Astrocyte (in vitro differentiated cells and primary cell): ENCODE results near the gene C9orf85. TPM values are rescaled to one million over a fixed set of nuclear protein-coding genes. Genes with fewer than 3 reads are reported as not detected.

ENCODE experiments used
- DNase-seq: peaks from one replicate; pipeline ENCODE4 v3.0.0-alpha.2; 2010; ENCODE audit warnings: low read depth
- FAIRE-seq: peaks from 2 replicates; lab custom pipeline; 2011; peaks lifted over from hg19 to GRCh38; lab: Jason Lieb, UNC
- H2AFZ ChIP-seq: 2 replicates; pipeline ENCODE4 v1.6.0; 2012; ENCODE audit warnings: low read depth, low read length, inconsistent platforms
- H3K27ac ChIP-seq: 2 replicates; pipeline ENCODE4 v1.5.1; 2011; ENCODE audit warnings: low read depth, low read length, inconsistent platforms
- H3K27me3 ChIP-seq: 2 replicates; pipeline ENCODE4 v1.6.0; 2011; ENCODE audit warnings: low read length, inconsistent platforms; ENCODE audit not compliant: insufficient read depth
- H3K36me3 ChIP-seq: 2 replicates; pipeline ENCODE4 v1.5.1; 2011; ENCODE audit warnings: low read length, inconsistent platforms; ENCODE audit not compliant: insufficient read depth
- H3K4me1 ChIP-seq: 2 replicates; pipeline ENCODE4 v1.5.1; 2011; ENCODE audit warnings: low read length, inconsistent platforms; ENCODE audit not compliant: insufficient read depth
- H3K4me2 ChIP-seq: 2 replicates; pipeline ENCODE4 v1.6.0; 2012; ENCODE audit warnings: low read length, inconsistent platforms
- H3K4me3 ChIP-seq: 2 replicates; pipeline ENCODE4 v1.5.1; 2011; ENCODE audit warnings: low read depth, mild to moderate bottlenecking, low read length, inconsistent platforms; ENCODE audit not compliant: insufficient read depth
- H3K79me2 ChIP-seq: 2 replicates; pipeline ENCODE4 v1.6.0; 2012; ENCODE audit warnings: mild to moderate bottlenecking, low read length, inconsistent platforms; ENCODE audit not compliant: insufficient read depth
- H3K9ac ChIP-seq: 2 replicates; pipeline ENCODE4 v1.6.0; 2012; ENCODE audit warnings: mild to moderate bottlenecking, low read length, inconsistent platforms
- H3K9me3 ChIP-seq: 2 replicates; pipeline ENCODE4 v1.5.1; 2012; ENCODE audit warnings: low read depth, mild to moderate bottlenecking, low read length, inconsistent platforms; ENCODE audit not compliant: insufficient read depth
- H4K20me1 ChIP-seq: 2 replicates; pipeline ENCODE4 v1.6.0; 2012; ENCODE audit warnings: low read length, inconsistent platforms; ENCODE audit not compliant: insufficient read depth
- H3K27ac Mint-ChIP-seq: one replicate; pipeline ENCODE4 v1.8.0; 2021; ENCODE audit warnings: mild to moderate bottlenecking, mixed read lengths; ENCODE audit not compliant: unreplicated experiment
- H3K27me3 Mint-ChIP-seq: one replicate; pipeline ENCODE4 v1.8.0; 2021; ENCODE audit warnings: low read depth, mixed read lengths; ENCODE audit not compliant: unreplicated experiment
- H3K36me3 Mint-ChIP-seq: one replicate; pipeline ENCODE4 v1.8.0; 2021; ENCODE audit warnings: low read depth, mixed read lengths; ENCODE audit not compliant: unreplicated experiment
- H3K4me1 Mint-ChIP-seq: one replicate; pipeline ENCODE4 v1.8.0; 2021; ENCODE audit warnings: low read depth, mixed read lengths; ENCODE audit not compliant: unreplicated experiment
- H3K4me3 Mint-ChIP-seq: one replicate; pipeline ENCODE4 v1.8.0; 2021; ENCODE audit warnings: mild to moderate bottlenecking, moderate library complexity, mixed read lengths; ENCODE audit not compliant: unreplicated experiment
- H3K9me3 Mint-ChIP-seq: one replicate; pipeline ENCODE4 v1.8.0; 2021; ENCODE audit warnings: mild to moderate bottlenecking, mixed read lengths; ENCODE audit not compliant: unreplicated experiment
- EZH2 ChIP-seq: IDR thresholded peaks from 2 replicates; pipeline ENCODE4 v1.6.1; 2012; ENCODE audit warnings: mild to moderate bottlenecking, low read length, inconsistent platforms; ENCODE audit not compliant: insufficient read depth
- total RNA-seq: library from RNA; stranded (reverse); gene quantifications from 2 replicates; pipeline ENCODE4 v1.2.1, GENCODE V29; 2021
- TF ChIP-seq, protein P1 (sequence below): IDR thresholded peaks from 2 replicates; pipeline ENCODE4 v1.5.1; 2011; ENCODE audit warnings: low read depth, mild to moderate bottlenecking, inconsistent platforms, low read length, moderate library complexity; ENCODE audit not compliant: insufficient read depth

Gene C9orf85
- total RNA-seq, 1 donor from 2014 or later = 15.2 TPM

DNA sequence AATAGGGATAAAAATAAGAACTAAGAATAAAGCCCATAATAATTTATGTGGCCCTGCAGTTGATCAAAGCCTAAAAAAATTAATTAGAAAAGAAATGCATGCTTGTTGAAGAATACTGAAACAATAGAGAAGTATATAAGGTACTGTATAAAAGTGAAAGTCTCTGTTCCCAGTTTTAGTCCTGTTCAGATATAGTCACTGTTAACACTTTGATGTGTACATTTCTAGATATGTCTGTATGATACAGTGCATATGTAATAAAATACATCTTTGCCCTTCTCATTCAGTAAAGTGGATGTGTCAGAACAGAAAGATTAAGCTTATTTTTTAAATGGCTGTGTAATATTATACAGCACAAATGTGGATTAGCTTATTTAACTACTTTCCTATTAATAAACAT, 4.1 kb downstream of the C9orf85 start:
- Histone ChIP-seq H3K4me2 (no peak overlapping the region), H2AFZ (no peak overlapping the region), H3K27me3 (no peaks in the 10 kb centered on the region), H3K9ac (no peak overlapping the region), H3K9me3 (no peaks in the 10 kb centered on the region), H3K36me3 (no peaks in the 10 kb centered on the region), H3K79me2 (peaks cover 75% of the 10 kb centered on the region), H3K4me3 (no peak overlapping the region), H3K27ac (no peak overlapping the region), H4K20me1 (peaks cover 13% of the 10 kb centered on the region), H3K4me1 (peaks cover 7% of the 10 kb centered on the region)
- Mint-ChIP-seq H3K4me1 (peaks cover 14% of the 10 kb centered on the region), H3K27ac (no peak overlapping the region), H3K27me3 (no peaks in the 10 kb centered on the region), H3K4me3 (no peak overlapping the region), H3K36me3 (peaks cover 9% of the 10 kb centered on the region), H3K9me3 (no peaks in the 10 kb centered on the region)
- DNase-seq (no peak), FAIRE-seq (no peak)
- TF ChIP-seq, protein P1, sequence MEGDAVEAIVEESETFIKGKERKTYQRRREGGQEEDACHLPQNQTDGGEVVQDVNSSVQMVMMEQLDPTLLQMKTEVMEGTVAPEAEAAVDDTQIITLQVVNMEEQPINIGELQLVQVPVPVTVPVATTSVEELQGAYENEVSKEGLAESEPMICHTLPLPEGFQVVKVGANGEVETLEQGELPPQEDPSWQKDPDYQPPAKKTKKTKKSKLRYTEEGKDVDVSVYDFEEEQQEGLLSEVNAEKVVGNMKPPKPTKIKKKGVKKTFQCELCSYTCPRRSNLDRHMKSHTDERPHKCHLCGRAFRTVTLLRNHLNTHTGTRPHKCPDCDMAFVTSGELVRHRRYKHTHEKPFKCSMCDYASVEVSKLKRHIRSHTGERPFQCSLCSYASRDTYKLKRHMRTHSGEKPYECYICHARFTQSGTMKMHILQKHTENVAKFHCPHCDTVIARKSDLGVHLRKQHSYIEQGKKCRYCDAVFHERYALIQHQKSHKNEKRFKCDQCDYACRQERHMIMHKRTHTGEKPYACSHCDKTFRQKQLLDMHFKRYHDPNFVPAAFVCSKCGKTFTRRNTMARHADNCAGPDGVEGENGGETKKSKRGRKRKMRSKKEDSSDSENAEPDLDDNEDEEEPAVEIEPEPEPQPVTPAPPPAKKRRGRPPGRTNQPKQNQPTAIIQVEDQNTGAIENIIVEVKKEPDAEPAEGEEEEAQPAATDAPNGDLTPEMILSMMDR = no peak

DNA sequence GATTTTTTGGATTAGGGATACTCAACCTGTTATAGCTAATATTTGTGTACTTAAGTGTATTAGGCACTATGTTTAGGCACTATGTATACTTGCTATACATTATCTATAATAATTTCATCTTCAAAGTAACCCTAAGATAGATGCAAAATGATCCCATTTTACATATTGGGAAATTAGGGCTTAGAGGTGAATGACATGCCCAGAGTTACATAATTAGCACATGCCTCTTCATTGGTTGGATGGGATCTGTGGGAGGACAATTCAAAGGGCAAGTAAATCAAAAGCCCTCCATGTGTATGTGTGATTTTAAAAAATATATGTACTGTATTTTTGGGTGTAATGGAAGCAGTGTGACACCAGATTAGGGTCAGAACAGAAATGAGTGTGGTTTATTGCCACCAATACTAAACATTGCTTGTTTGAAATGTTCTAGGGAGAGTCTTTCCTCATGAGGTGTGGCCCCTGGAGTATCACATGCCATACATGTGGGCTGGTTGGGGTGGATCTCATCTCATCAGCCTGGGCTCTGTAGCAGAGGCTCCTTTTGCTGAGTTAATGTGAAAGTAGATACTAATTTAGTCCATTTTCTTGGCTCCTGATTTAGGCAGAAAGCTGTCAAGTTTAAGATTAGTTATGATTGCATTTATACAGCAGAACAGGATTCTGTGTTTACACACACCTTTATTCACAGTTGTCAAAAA, 5.5 kb downstream of the C9orf85 start:
- Mint-ChIP-seq H3K27ac (no peak overlapping the region), H3K4me3 (no peak overlapping the region), H3K36me3 (peaks cover 10% of the 10 kb centered on the region), H3K9me3 (no peaks in the 10 kb centered on the region), H3K27me3 (no peaks in the 10 kb centered on the region), H3K4me1 (peaks cover 26% of the 10 kb centered on the region)
- Histone ChIP-seq H3K27me3 (no peaks in the 10 kb centered on the region), H4K20me1 (peaks cover 13% of the 10 kb centered on the region), H3K9ac (no peak overlapping the region), H3K9me3 (no peaks in the 10 kb centered on the region), H3K4me3 (no peak overlapping the region), H3K79me2 (peaks cover 74% of the 10 kb centered on the region), H3K36me3 (no peaks in the 10 kb centered on the region), H3K4me2 (no peak overlapping the region), H3K4me1 (peaks cover 13% of the 10 kb centered on the region), H3K27ac (no peak overlapping the region), H2AFZ (no peak overlapping the region)
- no peak for TF ChIP-seq EZH2
- TF ChIP-seq, protein P1 = no peak
- DNase-seq = no peak
- FAIRE-seq = no peak

DNA sequence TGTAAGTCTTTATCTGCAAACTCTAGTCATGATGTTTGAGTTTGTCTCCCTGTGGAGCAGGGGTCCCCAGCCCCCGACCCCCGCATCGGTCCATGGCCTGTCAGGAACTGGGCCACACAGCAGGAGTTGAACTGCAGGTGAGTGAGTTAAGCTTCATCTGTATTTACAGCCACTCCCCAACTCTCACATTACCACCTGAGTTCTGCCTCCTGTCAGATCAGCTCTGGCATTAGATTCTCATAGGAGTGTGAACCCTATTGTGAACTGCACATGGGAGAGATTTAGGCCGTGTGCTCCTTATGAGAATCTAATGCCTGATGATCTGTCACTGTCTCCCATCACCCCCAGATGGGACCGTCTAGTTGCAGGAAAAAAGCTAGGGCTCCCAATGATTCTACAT, 7.0 kb downstream of the C9orf85 start:
- H3K27me3 ChIP-seq = no peaks in the 10 kb centered on the region
- H3K79me2 ChIP-seq = peaks cover 64% of the 10 kb centered on the region
- DNase-seq (no peak), FAIRE-seq (no peak)
- no peak overlapping the region for H3K4me3 ChIP-seq
- H3K4me1 ChIP-seq = peaks cover 6% of the 10 kb centered on the region
- no peak overlapping the region for H3K27ac ChIP-seq
- Mint-ChIP-seq H3K27ac (no peak overlapping the region), H3K27me3 (no peaks in the 10 kb centered on the region), H3K4me1 (peaks cover 20% of the 10 kb centered on the region), H3K36me3 (peaks cover 18% of the 10 kb centered on the region), H3K9me3 (no peaks in the 10 kb centered on the region), H3K4me3 (no peak overlapping the region)
- H3K9ac ChIP-seq = no peak overlapping the region
- H3K9me3 ChIP-seq = no peaks in the 10 kb centered on the region
- H4K20me1 ChIP-seq = peaks cover 8% of the 10 kb centered on the region
- no peak overlapping the region for H2AFZ ChIP-seq
- no peak for TF ChIP-seq EZH2
- TF ChIP-seq, protein P1 = no peak
- no peaks in the 10 kb centered on the region for H3K36me3 ChIP-seq
- H3K4me2 ChIP-seq = no peak overlapping the region
